ENCODE measurements around the gene UGT1A9. TPM values are rescaled to one million over a fixed set of nuclear protein-coding genes. Genes with fewer than 3 reads are reported as not detected.

Gene UGT1A9
- total RNA-seq, 4 donors from 2014 or later = not detected

DNA sequence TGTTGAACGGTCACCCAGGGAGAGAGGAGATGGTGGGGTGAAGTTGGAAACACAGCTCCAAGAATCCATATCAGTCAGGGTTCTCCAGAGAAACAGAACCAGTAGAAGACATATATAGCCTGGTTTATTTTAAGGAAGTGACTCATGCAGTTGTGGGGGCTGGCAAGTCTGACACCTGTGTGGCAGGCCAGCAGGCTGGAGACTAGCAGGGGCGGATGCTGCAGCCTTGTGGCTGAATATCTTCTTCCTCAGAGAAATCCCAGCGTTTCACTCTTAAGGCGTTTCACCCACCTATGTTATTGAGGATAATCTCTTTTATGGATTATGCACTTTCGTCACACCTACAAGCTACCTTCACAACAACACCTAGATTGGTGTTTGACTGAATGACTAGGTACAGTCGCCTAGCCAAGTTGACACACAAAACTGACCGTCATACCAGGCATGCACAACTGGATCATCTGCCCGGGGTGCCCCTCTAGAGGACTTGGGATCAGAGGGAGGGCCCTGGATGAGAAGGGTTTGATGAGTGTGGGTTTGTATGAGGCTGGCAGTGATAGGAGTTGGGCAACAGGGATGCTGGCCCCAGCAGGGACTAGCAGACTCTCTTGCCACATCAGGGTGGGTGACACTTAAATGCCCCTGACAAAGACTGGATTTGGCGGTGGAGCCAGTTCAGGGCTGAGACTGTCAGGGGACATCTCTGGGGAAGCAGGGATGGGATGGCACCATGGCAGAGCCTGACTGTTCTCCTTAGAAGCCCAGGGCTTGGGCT, 129.8 kb downstream of the UGT1A9 start:
- no peak overlapping the region for H3K27ac ChIP-seq
- H3K27me3 ChIP-seq = peaks cover 13% of the 10 kb centered on the region
- no peaks in the 10 kb centered on the region for H3K9me3 ChIP-seq
- TF ChIP-seq POLR2A (IDR thresholded peaks at IDR 0.05) (no peak), EP300 (IDR thresholded peaks at IDR 0.05) (no peak), POLR2AphosphoS5 (IDR thresholded peaks at IDR 0.05) (no peak)
- TF ChIP-seq, protein P1, sequence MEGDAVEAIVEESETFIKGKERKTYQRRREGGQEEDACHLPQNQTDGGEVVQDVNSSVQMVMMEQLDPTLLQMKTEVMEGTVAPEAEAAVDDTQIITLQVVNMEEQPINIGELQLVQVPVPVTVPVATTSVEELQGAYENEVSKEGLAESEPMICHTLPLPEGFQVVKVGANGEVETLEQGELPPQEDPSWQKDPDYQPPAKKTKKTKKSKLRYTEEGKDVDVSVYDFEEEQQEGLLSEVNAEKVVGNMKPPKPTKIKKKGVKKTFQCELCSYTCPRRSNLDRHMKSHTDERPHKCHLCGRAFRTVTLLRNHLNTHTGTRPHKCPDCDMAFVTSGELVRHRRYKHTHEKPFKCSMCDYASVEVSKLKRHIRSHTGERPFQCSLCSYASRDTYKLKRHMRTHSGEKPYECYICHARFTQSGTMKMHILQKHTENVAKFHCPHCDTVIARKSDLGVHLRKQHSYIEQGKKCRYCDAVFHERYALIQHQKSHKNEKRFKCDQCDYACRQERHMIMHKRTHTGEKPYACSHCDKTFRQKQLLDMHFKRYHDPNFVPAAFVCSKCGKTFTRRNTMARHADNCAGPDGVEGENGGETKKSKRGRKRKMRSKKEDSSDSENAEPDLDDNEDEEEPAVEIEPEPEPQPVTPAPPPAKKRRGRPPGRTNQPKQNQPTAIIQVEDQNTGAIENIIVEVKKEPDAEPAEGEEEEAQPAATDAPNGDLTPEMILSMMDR (IDR thresholded peaks at IDR 0.05) = no peak
- no peaks in the 10 kb centered on the region for H3K36me3 ChIP-seq
- WGBS, 2 donors (ENCODE audit: low coverage in 1 of 2) = 66 to 70% methylated on average over 2 to 8 of the region's 9 CpGs
- no peak for ATAC-seq
- no peak overlapping the region for H3K4me3 ChIP-seq
- no peaks in the 10 kb centered on the region for H3K4me1 ChIP-seq

DNA sequence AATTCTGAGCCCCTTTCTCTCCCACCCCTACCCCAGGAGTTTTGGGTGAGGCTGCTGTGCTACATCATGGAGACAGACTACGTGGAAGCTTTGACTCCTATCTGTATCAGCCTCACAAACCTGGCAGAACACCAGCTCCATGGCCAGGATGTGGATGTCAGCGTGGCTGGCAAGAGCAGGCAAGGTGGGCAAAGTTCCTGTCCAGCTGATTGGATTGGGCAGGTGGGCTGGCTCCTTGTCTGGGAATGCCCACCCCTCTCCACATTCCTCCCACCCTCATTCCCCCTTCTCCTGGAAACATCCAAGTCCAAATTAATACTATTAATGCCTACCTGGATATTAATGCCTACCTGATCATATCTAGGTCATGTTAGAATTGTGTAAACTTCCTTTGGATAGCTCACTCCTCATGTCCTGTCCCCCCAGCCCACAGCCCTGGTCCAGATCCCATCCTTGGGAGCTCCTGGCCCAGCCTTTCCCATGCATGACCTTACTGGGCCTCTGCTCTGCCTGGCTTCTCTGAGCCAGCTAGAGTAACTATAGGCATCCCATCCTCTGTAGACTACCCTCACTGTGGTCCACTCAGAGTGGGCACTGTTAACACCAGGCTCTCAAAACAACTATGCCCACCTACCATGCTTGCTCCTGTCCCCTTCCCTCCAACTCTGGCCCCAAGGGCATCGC, 130.6 kb downstream of the UGT1A9 start:
- no peak overlapping the region for H3K27ac ChIP-seq
- 58 to 86% methylated on average over 1 to 2 of the region's 3 CpGs for WGBS, 2 donors (ENCODE audit: low coverage in 1 of 2)
- no peak for TF ChIP-seq POLR2A (IDR thresholded peaks at IDR 0.05)
- TF ChIP-seq, protein P1 (IDR thresholded peaks at IDR 0.05) = no peak
- no peak for TF ChIP-seq EP300 (IDR thresholded peaks at IDR 0.05)
- TF ChIP-seq POLR2AphosphoS5 (IDR thresholded peaks at IDR 0.05) = no peak
- H3K27me3 ChIP-seq = peaks cover 13% of the 10 kb centered on the region
- no peaks in the 10 kb centered on the region for H3K9me3 ChIP-seq
- H3K4me1 ChIP-seq = no peaks in the 10 kb centered on the region
- no peak overlapping the region for H3K4me3 ChIP-seq
- no peaks in the 10 kb centered on the region for H3K36me3 ChIP-seq
- ATAC-seq = no peak

- Histone ChIP-seq H3K4me1 (no peaks in the 10 kb centered on the region), H3K27ac (no peak overlapping the region), H3K36me3 (no peaks in the 10 kb centered on the region), H3K27me3 (peaks cover 24% of the 10 kb centered on the region), H3K9me3 (no peaks in the 10 kb centered on the region), H3K4me3 (no peak overlapping the region)
- WGBS, 2 donors (ENCODE audit: low coverage in 1 of 2) = no CpG with 5 or more reads among the region's 2 CpGs
- no peak for TF ChIP-seq POLR2A (IDR thresholded peaks at IDR 0.05)
- TF ChIP-seq, protein P1 (IDR thresholded peaks at IDR 0.05) = no peak
- no peak for TF ChIP-seq POLR2AphosphoS5 (IDR thresholded peaks at IDR 0.05)
- no peak for TF ChIP-seq EP300 (IDR thresholded peaks at IDR 0.05)
- no peak for ATAC-seq
These were observed 131.7 kb downstream of the UGT1A9 start for GRCh38 chr2:233803292-233803911.

- Histone ChIP-seq H3K36me3 (no peaks in the 10 kb centered on the region), H3K4me3 (no peak overlapping the region), H3K27ac (no peak overlapping the region), H3K27me3 (peaks cover 30% of the 10 kb centered on the region), H3K9me3 (no peaks in the 10 kb centered on the region), H3K4me1 (no peaks in the 10 kb centered on the region)
- whole genome bisulfite sequencing, 2 donors (ENCODE audit: low coverage in 1 of 2) = 43% methylated on average over 2 of the region's 8 CpGs; no CpG with 5 or more reads in 1 of the 2 donors
- TF ChIP-seq EP300 (IDR thresholded peaks at IDR 0.05) (no peak), POLR2A (IDR thresholded peaks at IDR 0.05) (no peak)
- TF ChIP-seq, protein P1 (IDR thresholded peaks at IDR 0.05) = no peak
- no peak for ATAC-seq
These were observed 132.3 kb downstream of the UGT1A9 start for GRCh38 chr2:233803994-233804393.

Data from gastroesophageal sphincter (tissue), 4 donors.